RPMI8226 (cell line): Measurements from ENCODE around the gene TBC1D3I.

Experiments
- DNase-seq: peaks from one replicate; pipeline ENCODE4 v3.0.0-alpha.2; 2015

TBC1D3I gene

GRCh38 chr17:36205637-36206485, 58.5 kb downstream of the TBC1D3I start:
- DNase-seq, result no peak

- DNase-seq, result no peak
These were observed 59.5 kb downstream of the TBC1D3I start for GRCh38 chr17:36204724-36205500.
